OCI-LY7 (cell line): Measurements from ENCODE around the gene RTL1. TPM values are rescaled to one million over a fixed set of nuclear protein-coding genes. Genes with fewer than 3 reads are reported as not detected.

Source experiments
- BruUV-seq: library from RNA; stranded (reverse); fragments of 400-500 nt; replicated peaks from 2 replicates; lab custom pipeline; 2021; lab: Mats Ljungman, UMichigan
- CTCF ChIA-PET: fragments of 300-600 bp; sonication (Branson Sonifier 250); formaldehyde crosslinking; loops from one replicate; lab custom pipeline; 2022; ENCODE audit warnings: antibody characterized with exemption; ENCODE audit not compliant: unreplicated experiment; lab: Charles Lee
- POLR2A ChIA-PET: fragments of 300-600 bp; sonication (Branson Sonifier 250); formaldehyde crosslinking; loops from one replicate; lab custom pipeline; 2022; ENCODE audit warnings: antibody characterized with exemption; lab: Charles Lee
- DNase-seq: peaks from one replicate; pipeline ENCODE4 v3.0.0-alpha.2; 2015; ENCODE audit warnings: low spot score
- H2AFZ ChIP-seq: fragments of 200-600 bp; sonication (generic), shearing (Covaris generic); 2 replicates; pipeline ENCODE4 v1.6.1; 2014; ENCODE audit warnings: mild to moderate bottlenecking, antibody characterized with exemption, low read length, moderate library complexity
- H3K27ac ChIP-seq: fragments of 200-600 bp; sonication (generic); 2 replicates; pipeline ENCODE4 v1.5.1; 2014; ENCODE audit warnings: mixed run types, low read depth, mild to moderate bottlenecking, moderate library complexity, low read length, inconsistent platforms; ENCODE audit not compliant: poor library complexity, severe bottlenecking
- H3K36me3 ChIP-seq: fragments of 200-600 bp; sonication (generic); 2 replicates; pipeline ENCODE4 v1.6.1; 2014; ENCODE audit warnings: mild to moderate bottlenecking, antibody characterized with exemption, low read length, moderate library complexity, mixed read lengths; ENCODE audit not compliant: insufficient read depth
- H3K4me1 ChIP-seq: fragments of 200-600 bp; sonication (generic); 2 replicates; pipeline ENCODE4 v1.5.1; 2014; ENCODE audit warnings: mild to moderate bottlenecking, low read length; ENCODE audit not compliant: insufficient read depth, poor library complexity, severe bottlenecking
- H3K4me2 ChIP-seq: fragments of 200-600 bp; sonication (generic); 2 replicates; pipeline ENCODE4 v1.6.1; 2014; ENCODE audit warnings: mild to moderate bottlenecking, low read length
- H3K4me3 ChIP-seq: fragments of 200-600 bp; sonication (generic); 2 replicates; pipeline ENCODE4 v1.5.1; 2014; ENCODE audit warnings: mild to moderate bottlenecking, low read depth, low read length; ENCODE audit not compliant: poor library complexity, severe bottlenecking
- H3K79me2 ChIP-seq: fragments of 200-600 bp; sonication (generic); 2 replicates; pipeline ENCODE4 v1.6.1; 2016; ENCODE audit warnings: low read depth, mild to moderate bottlenecking, low read length, moderate library complexity, mixed read lengths; ENCODE audit not compliant: insufficient read depth
- H3K9me2 ChIP-seq: fragments of 200-600 bp; sonication (generic); 2 replicates; pipeline ENCODE4 v1.6.1; 2016; ENCODE audit warnings: mild to moderate bottlenecking, low read length, mixed read lengths; ENCODE audit not compliant: insufficient read depth
- H3K9me3 ChIP-seq: fragments of 200-600 bp; sonication (generic); 2 replicates; pipeline ENCODE4 v1.6.1; 2014; ENCODE audit warnings: mild to moderate bottlenecking, mixed run types, low read length, mixed read lengths
- H4K20me1 ChIP-seq: fragments of 200-600 bp; sonication (generic); 2 replicates; pipeline ENCODE4 v1.6.1; 2014; ENCODE audit warnings: mild to moderate bottlenecking, antibody characterized with exemption, low read length, moderate library complexity, mixed read lengths; ENCODE audit not compliant: insufficient read depth
- CTCF ChIP-seq: fragments of 200-600 bp; sonication (generic); conservative IDR thresholded peaks from 2 replicates; pipeline ENCODE4 v1.5.1; 2014; ENCODE audit warnings: mild to moderate bottlenecking, antibody characterized with exemption, low read length, moderate library complexity, mixed read lengths
- EZH2phosphoT487 ChIP-seq: fragments of 200-600 bp; sonication (generic); IDR thresholded peaks from 2 replicates; pipeline ENCODE4 v1.6.1; 2018; ENCODE audit warnings: low read depth, borderline replicate concordance, mild to moderate bottlenecking, mixed run types, antibody characterized with exemption, low read length, moderate library complexity, mixed read lengths
- intact Hi-C: fragments of 100-400 bp; cut with micrococcal nuclease; formaldehyde crosslinking; loops from one replicate; pipeline ENCODE4 v1.10.0; 2022; ENCODE audit not compliant: unreplicated experiment
- total RNA-seq, 2 experiments: library from RNA; depleted of rRNA in 1 of 2; stranded (reverse); fragments of >200 nt in 1 of 2; shearing (Covaris generic) in 1 of 2; gene quantifications; 2 replicates each; pipeline ENCODE4 v1.2.3, GENCODE V29; 2014 to 2022

Gene RTL1
- total RNA-seq, 2 experiments from 2014 or later, result not detected

- Histone ChIP-seq H3K36me3 (no peaks in the 10 kb centered on the region), H4K20me1 (no peaks in the 10 kb centered on the region), H3K4me1 (no peaks in the 10 kb centered on the region), H3K9me2 (no peaks in the 10 kb centered on the region), H3K27ac (no peak overlapping the region), H3K9me3 (no peaks in the 10 kb centered on the region), H3K4me3 (no peak overlapping the region), H3K4me2 (no peak overlapping the region), H2AFZ (peak overlapping the region; percentile 45; the same call in 1 of the 2 replicates), H3K79me2 (no peaks in the 10 kb centered on the region)
- TF ChIP-seq CTCF, result no peak
- no peak for TF ChIP-seq EZH2phosphoT487
- DNase-seq, result no peak
- intact Hi-C loops, result no loop called here
- no TSS peak for BruUV-seq
- POLR2A ChIA-PET, result interaction anchor here (0.6 kb wide), 1 partner anchor 247 kb away, joined by 3 read pairs; no protein-coding TSS in a partner anchor
- CTCF ChIA-PET, result no interaction called here
Measured at GRCh38 chr14:100842799-100843198, 60.7 kb downstream of the RTL1 start.

GRCh38 chr14:100841761-100842403, 61.6 kb downstream of the RTL1 start:
- intact Hi-C loops, result no loop called here
- no peak overlapping the region for H3K27ac ChIP-seq
- H3K36me3 ChIP-seq, result no peaks in the 10 kb centered on the region
- TF ChIP-seq CTCF (no peak), EZH2phosphoT487 (no peak)
- ChIA-PET POLR2A (no interaction called here), CTCF (no interaction called here)
- no peaks in the 10 kb centered on the region for H4K20me1 ChIP-seq
- peak overlapping the region; percentile 45; the same call in 1 of the 2 replicates for H2AFZ ChIP-seq
- no peaks in the 10 kb centered on the region for H3K9me3 ChIP-seq
- no peak overlapping the region for H3K4me3 ChIP-seq
- DNase-seq, result no peak
- BruUV-seq, result no TSS peak
- no peaks in the 10 kb centered on the region for H3K9me2 ChIP-seq
- H3K79me2 ChIP-seq, result no peaks in the 10 kb centered on the region
- no peak overlapping the region for H3K4me2 ChIP-seq
- no peaks in the 10 kb centered on the region for H3K4me1 ChIP-seq

- Histone ChIP-seq H3K9me2 (no peaks in the 10 kb centered on the region), H3K36me3 (no peaks in the 10 kb centered on the region), H3K4me1 (no peaks in the 10 kb centered on the region), H4K20me1 (no peaks in the 10 kb centered on the region), H3K27ac (no peak overlapping the region), H3K9me3 (no peaks in the 10 kb centered on the region), H3K4me3 (no peak overlapping the region), H3K4me2 (no peak overlapping the region), H3K79me2 (no peaks in the 10 kb centered on the region), H2AFZ (no peak overlapping the region)
- no peak for DNase-seq
- POLR2A ChIA-PET, result no interaction called here
- TF ChIP-seq CTCF (no peak), EZH2phosphoT487 (no peak)
- BruUV-seq, result no TSS peak
- intact Hi-C loops, result no loop called here
- CTCF ChIA-PET, result no interaction called here
Measured at GRCh38 chr14:100841066-100841760, 62.3 kb downstream of the RTL1 start.
